Activated naive CD8-positive, alpha-beta T cell treated with anti-CD3 and anti-CD28 coated beads, Interleukin-2, amount 10 ng/mL, durations not matched to agents 7 days and 5 days (primary cell): ENCODE results near the gene KLHL18. TPM values are rescaled to one million over a fixed set of nuclear protein-coding genes. Genes with fewer than 3 reads are reported as not detected.
"Not testable (repeated sequence)": the region's sequence is repeated elsewhere in the genome, so short reads cannot be mapped to it uniquely, and the experiment has no call there.

Experiments
- ATAC-seq: fragments of 150-1000 bp; cut with Tn5 transposase; one replicate; pipeline ENCODE4 v1.10.0; 2021; ENCODE audit warnings: low read depth, moderate library complexity
- POLR2A ChIA-PET: fragments of 350-600 bp; sonication (Branson Sonifier 250); formaldehyde crosslinking; loops from one replicate; lab custom pipeline; 2021; ENCODE audit warnings: antibody characterized with exemption; lab: Charles Lee
- DNase-seq: peaks from one replicate; pipeline ENCODE4 v3.0.0; 2021
- H3K27ac Mint-ChIP-seq: one replicate; pipeline ENCODE4 v1.8.0; 2022; ENCODE audit warnings: mild to moderate bottlenecking, mixed read lengths
- H3K27me3 Mint-ChIP-seq: one replicate; pipeline ENCODE4 v1.8.0; 2022; ENCODE audit warnings: mild to moderate bottlenecking, moderate library complexity, mixed read lengths
- H3K36me3 Mint-ChIP-seq: one replicate; pipeline ENCODE4 v1.8.0; 2021; ENCODE audit warnings: mild to moderate bottlenecking, mixed read lengths
- H3K4me1 Mint-ChIP-seq: one replicate; pipeline ENCODE4 v1.8.0; 2021; ENCODE audit warnings: mixed read lengths
- H3K4me3 Mint-ChIP-seq: one replicate; pipeline ENCODE4 v1.8.0; 2022; ENCODE audit warnings: mild to moderate bottlenecking, moderate library complexity, mixed read lengths
- H3K9me3 Mint-ChIP-seq: one replicate; pipeline ENCODE4 v1.8.0; 2021; ENCODE audit warnings: mixed read lengths
- total RNA-seq, 2 experiments: library from RNA; stranded (reverse); gene quantifications; one replicate each; pipeline ENCODE4 v1.2.3, GENCODE V29; 2021

KLHL18 gene
- total RNA-seq, 2 experiments from 2014 or later: 23.1 to 23.5 TPM

GRCh38 chr3:47309231-47309630 is 26.5 kb downstream of the KLHL18 start:
- H3K4me3 Mint-ChIP-seq, ATAC-seq, H3K27ac Mint-ChIP-seq, H3K27me3 Mint-ChIP-seq, H3K4me1 Mint-ChIP-seq, POLR2A ChIA-PET, H3K9me3 Mint-ChIP-seq, DNase-seq: not testable (repeated sequence)
- peaks cover 40% of the 10 kb centered on the region for H3K36me3 Mint-ChIP-seq

GRCh38 chr3:47310391-47310790 is 27.6 kb downstream of the KLHL18 start:
- Mint-ChIP-seq H3K27ac (peak overlapping the region; percentile 32), H3K9me3 (no peaks in the 10 kb centered on the region), H3K4me3 (no peak overlapping the region), H3K36me3 (peaks cover 33% of the 10 kb centered on the region), H3K27me3 (no peaks in the 10 kb centered on the region), H3K4me1 (peaks cover 11% of the 10 kb centered on the region)
- ATAC-seq (no peak), DNase-seq (no peak)
- POLR2A ChIA-PET: no interaction called here

- Mint-ChIP-seq H3K27ac (no peak overlapping the region), H3K9me3 (no peaks in the 10 kb centered on the region), H3K4me1 (peaks cover 9% of the 10 kb centered on the region), H3K27me3 (no peaks in the 10 kb centered on the region), H3K4me3 (no peak overlapping the region), H3K36me3 (peaks cover 16% of the 10 kb centered on the region)
- no peak for DNase-seq
- no peak for ATAC-seq
- POLR2A ChIA-PET: interaction anchor here (1.0 kb wide), 1 partner anchor 150 kb away, joined by 3 read pairs; no protein-coding TSS in a partner anchor
Observed at GRCh38 chr3:47313341-47314055, 30.8 kb downstream of the KLHL18 start.

- POLR2A ChIA-PET: interaction anchor here (1.0 to 1.1 kb wide), 2 partner anchors 9 to 151 kb away, joined by 3 read pairs; no protein-coding TSS in a partner anchor
- ATAC-seq (no peak), DNase-seq (no peak)
- no peak overlapping the region for H3K27ac Mint-ChIP-seq
- no peaks in the 10 kb centered on the region for H3K9me3 Mint-ChIP-seq
- H3K4me3 Mint-ChIP-seq: no peak overlapping the region
- peaks cover 13% of the 10 kb centered on the region for H3K36me3 Mint-ChIP-seq
- peaks cover 9% of the 10 kb centered on the region for H3K4me1 Mint-ChIP-seq
- no peaks in the 10 kb centered on the region for H3K27me3 Mint-ChIP-seq
Observed at GRCh38 chr3:47314056-47314764, 31.5 kb downstream of the KLHL18 start.

GRCh38 chr3:47315069-47315647 is 32.4 kb downstream of the KLHL18 start:
- no peak for DNase-seq
- Mint-ChIP-seq H3K4me1 (peaks cover 8% of the 10 kb centered on the region), H3K27ac (no peak overlapping the region), H3K4me3 (no peak overlapping the region), H3K27me3 (no peaks in the 10 kb centered on the region), H3K36me3 (peaks cover 6% of the 10 kb centered on the region), H3K9me3 (no peaks in the 10 kb centered on the region)
- ATAC-seq: no peak
- POLR2A ChIA-PET: interaction anchor here (1.1 kb wide), 1 partner anchor 8 kb away, joined by 3 read pairs; no protein-coding TSS in a partner anchor

GRCh38 chr3:47316151-47316550 is 33.4 kb downstream of the KLHL18 start:
- H3K27ac Mint-ChIP-seq, H3K4me3 Mint-ChIP-seq, H3K27me3 Mint-ChIP-seq, H3K9me3 Mint-ChIP-seq, ATAC-seq, H3K4me1 Mint-ChIP-seq, H3K36me3 Mint-ChIP-seq, POLR2A ChIA-PET, DNase-seq: not testable (repeated sequence)

- Mint-ChIP-seq H3K27ac (no peak overlapping the region), H3K36me3 (no peaks in the 10 kb centered on the region), H3K9me3 (no peaks in the 10 kb centered on the region), H3K4me3 (no peak overlapping the region), H3K27me3 (no peaks in the 10 kb centered on the region), H3K4me1 (peaks cover 8% of the 10 kb centered on the region)
- DNase-seq (no peak), ATAC-seq (no peak)
- POLR2A ChIA-PET: no interaction called here
Observed at GRCh38 chr3:47318916-47319315, 36.2 kb downstream of the KLHL18 start.

GRCh38 chr3:47319956-47320355 is 37.2 kb downstream of the KLHL18 start:
- Mint-ChIP-seq H3K36me3 (no peaks in the 10 kb centered on the region), H3K27me3 (no peaks in the 10 kb centered on the region), H3K4me1 (peaks cover 8% of the 10 kb centered on the region), H3K27ac (no peak overlapping the region), H3K4me3 (no peak overlapping the region), H3K9me3 (no peaks in the 10 kb centered on the region)
- POLR2A ChIA-PET: no interaction called here
- no peak for ATAC-seq
- no peak for DNase-seq

GRCh38 chr3:47323431-47324277 is 40.9 kb downstream of the KLHL18 start:
- POLR2A ChIA-PET: interaction anchor here (0.6 to 1.2 kb wide), 5 partner anchors 9 to 159 kb away, joined by 3 to 4 read pairs (median 3); partner anchors contain the start of genes KLHL18 and SETD2

GRCh38 chr3:47324278-47324865 is 41.6 kb downstream of the KLHL18 start:
- no peaks in the 10 kb centered on the region for H3K9me3 Mint-ChIP-seq
- DNase-seq: no peak
- peaks cover 2% of the 10 kb centered on the region for H3K36me3 Mint-ChIP-seq
- H3K4me1 Mint-ChIP-seq: peaks cover 6% of the 10 kb centered on the region
- no peaks in the 10 kb centered on the region for H3K27me3 Mint-ChIP-seq
- POLR2A ChIA-PET: interaction anchor here (0.6 to 1.2 kb wide), 5 partner anchors 10 to 160 kb away, joined by 3 to 4 read pairs (median 3); partner anchors contain the start of genes KLHL18 and SETD2
- peak; percentile 46 for ATAC-seq
- H3K27ac Mint-ChIP-seq: no peak overlapping the region
- H3K4me3 Mint-ChIP-seq: no peak overlapping the region

More at GRCh38 chr3:47323431-47324277, 40.9 kb downstream of the KLHL18 start:
- no peak overlapping the region for H3K27ac Mint-ChIP-seq
- H3K4me3 Mint-ChIP-seq: no peak overlapping the region
- no peaks in the 10 kb centered on the region for H3K9me3 Mint-ChIP-seq
- H3K36me3 Mint-ChIP-seq: peaks cover 2% of the 10 kb centered on the region
- DNase-seq: no peak
- no peaks in the 10 kb centered on the region for H3K27me3 Mint-ChIP-seq
- H3K4me1 Mint-ChIP-seq: peaks cover 6% of the 10 kb centered on the region
- peak; percentile 35 for ATAC-seq

- no peaks in the 10 kb centered on the region for H3K9me3 Mint-ChIP-seq
- POLR2A ChIA-PET: interaction anchor here (0.5 kb wide), 1 partner anchor 41 kb away, joined by 4 read pairs; no protein-coding TSS in a partner anchor
- H3K27ac Mint-ChIP-seq: peak overlapping the region; percentile 6
- no peaks in the 10 kb centered on the region for H3K27me3 Mint-ChIP-seq
- no peak for ATAC-seq
- peaks cover 25% of the 10 kb centered on the region for H3K36me3 Mint-ChIP-seq
- H3K4me3 Mint-ChIP-seq: no peak overlapping the region
- H3K4me1 Mint-ChIP-seq: peaks cover 6% of the 10 kb centered on the region
- DNase-seq: no peak
Observed at GRCh38 chr3:47333907-47334306, 51.2 kb downstream of the KLHL18 start.

GRCh38 chr3:47337656-47338055 is 54.9 kb downstream of the KLHL18 start:
- POLR2A ChIA-PET: no interaction called here
- H3K4me1 Mint-ChIP-seq: peaks cover 7% of the 10 kb centered on the region
- no peak overlapping the region for H3K4me3 Mint-ChIP-seq
- no peaks in the 10 kb centered on the region for H3K9me3 Mint-ChIP-seq
- peaks cover 32% of the 10 kb centered on the region for H3K36me3 Mint-ChIP-seq
- H3K27me3 Mint-ChIP-seq: no peaks in the 10 kb centered on the region
- H3K27ac Mint-ChIP-seq: no peak overlapping the region
- ATAC-seq (no peak), DNase-seq (no peak)
